B cell (primary cell): ENCODE results near the gene ADRM1. TPM values are rescaled to one million over a fixed set of nuclear protein-coding genes. Genes with fewer than 3 reads are reported as not detected.

Experiments used
- ATAC-seq: fragments of 200-7000 bp; cut with Tn5 transposase; one replicate; pipeline ENCODE4 v1.10.0; 2021; ENCODE audit warnings: low read depth, mild to moderate bottlenecking, moderate number of reproducible peaks, moderate library complexity
- CTCF ChIA-PET: fragments of 350-600 bp; sonication (Branson Sonifier 250); formaldehyde crosslinking; loops from one replicate; lab custom pipeline; 2021; ENCODE audit warnings: antibody characterized with exemption, inconsistent platforms; lab: Charles Lee
- POLR2A ChIA-PET: fragments of 350-600 bp; sonication (Branson Sonifier 250); formaldehyde crosslinking; loops from one replicate; lab custom pipeline; 2021; ENCODE audit warnings: antibody characterized with exemption; lab: Charles Lee
- DNase-seq: peaks from one replicate; pipeline ENCODE4 v3.0.0; 2013
- H2AFZ ChIP-seq: 2 replicates; pipeline ENCODE4 v1.6.1; 2012; ENCODE audit warnings: mild to moderate bottlenecking, low read depth, low read length; ENCODE audit not compliant: insufficient read depth, poor library complexity, severe bottlenecking
- H3K27ac ChIP-seq, 2 donors: 1 replicate in 1 of 2; 2 replicates in 1 of 2; pipeline ENCODE4 v1.5.1; 2012 to 2013; ENCODE audit warnings: low read length in 2 of 2, mild to moderate bottlenecking in 2 of 2, moderate library complexity in 1 of 2
- H3K27me3 ChIP-seq, 4 experiments: fragments of 200-600 bp in 1 of 4; sonication (generic) in 1 of 4; replicated peaks in 1 of 4; 1 replicate in 2 of 4; 2 replicates in 2 of 4; pipeline versions ENCODE4 v1.6.1 to v1.7.0; 2013 to 2016; ENCODE audit warnings: low read length in 3 of 4, mild to moderate bottlenecking in 2 of 4, mixed read lengths in 1 of 4, moderate library complexity in 1 of 4; ENCODE audit not compliant: insufficient read depth in 4 of 4, control insufficient read depth in 3 of 4; ENCODE audit errors: control extremely low read depth in 1 of 4
- H3K36me3 ChIP-seq, 2 experiments: replicated peaks in 1 of 2; 1 replicate in 1 of 2; 2 replicates in 1 of 2; pipeline versions ENCODE4 v1.6.1 to v1.7.1; 2013; ENCODE audit warnings: low read length in 1 of 2; ENCODE audit not compliant: insufficient read depth in 2 of 2, control insufficient read depth in 1 of 2; ENCODE audit errors: control extremely low read depth in 1 of 2, extremely low read depth in 1 of 2
- H3K4me1 ChIP-seq, 2 donors: fragments of 200-600 bp in 1 of 2; sonication (generic) in 1 of 2; 1 replicate in 1 of 2; 2 replicates in 1 of 2; pipeline versions ENCODE4 v1.5.1 to v1.6.1; 2013 to 2017; ENCODE audit warnings: low read length in 2 of 2; ENCODE audit not compliant: control insufficient read depth in 2 of 2, insufficient read depth in 2 of 2
- H3K4me2 ChIP-seq: replicated peaks from 2 replicates; pipeline ENCODE3; 2012; ENCODE audit warnings: mild to moderate bottlenecking, low read depth, low read length; ENCODE audit not compliant: poor library complexity, severe bottlenecking
- H3K4me3 ChIP-seq, 5 experiments: fragments of 200-600 bp in 1 of 5; sonication (generic) in 1 of 5; 1 replicate in 3 of 5; 2 replicates in 2 of 5; pipeline versions ENCODE4 v1.5.1 to v1.7.0; 2011 to 2016; ENCODE audit warnings: low read length in 4 of 5, mild to moderate bottlenecking in 4 of 5, low read depth in 2 of 5, control low read depth in 1 of 5, moderate library complexity in 1 of 5; ENCODE audit not compliant: insufficient read depth in 1 of 5; ENCODE audit errors: control extremely low read depth in 1 of 5, extremely low read depth in 1 of 5
- H3K79me2 ChIP-seq: fragments of 200-600 bp; sonication (generic); one replicate; pipeline ENCODE4 v1.6.0; 2016; ENCODE audit warnings: low read length; ENCODE audit not compliant: control insufficient read depth, insufficient read depth
- H3K9ac ChIP-seq: fragments of 200-600 bp; sonication (generic); 2 replicates; pipeline ENCODE4 v1.6.1; 2017; ENCODE audit warnings: mild to moderate bottlenecking, low read length, moderate library complexity
- H3K9me3 ChIP-seq, 3 donors: one replicate each; pipeline versions ENCODE4 v1.6.1 to v1.7.1; 2013; ENCODE audit warnings: low read length in 2 of 3; ENCODE audit not compliant: control insufficient read depth in 2 of 3, insufficient read depth in 1 of 3; ENCODE audit errors: control extremely low read depth in 1 of 3
- H4K20me1 ChIP-seq: 2 replicates; pipeline ENCODE4 v1.6.0; 2012; ENCODE audit warnings: mild to moderate bottlenecking, low read length; ENCODE audit not compliant: insufficient read depth, control insufficient read depth, poor library complexity, severe bottlenecking
- H3K27ac Mint-ChIP-seq: one replicate; pipeline ENCODE4 v1.8.0; 2021; ENCODE audit warnings: mixed read lengths
- H3K27me3 Mint-ChIP-seq: one replicate; pipeline ENCODE4 v1.8.0; 2021; ENCODE audit warnings: mixed read lengths
- H3K4me1 Mint-ChIP-seq: one replicate; pipeline ENCODE4 v1.8.0; 2021; ENCODE audit warnings: mixed read lengths
- H3K4me3 Mint-ChIP-seq: one replicate; pipeline ENCODE4 v1.8.0; 2021; ENCODE audit warnings: mixed read lengths
- H3K9me3 Mint-ChIP-seq: one replicate; pipeline ENCODE4 v1.8.0; 2022; ENCODE audit warnings: mixed read lengths; ENCODE audit not compliant: insufficient read depth
- CTCF ChIP-seq: fragments of 200-600 bp; IDR thresholded peaks from one replicate; pipeline ENCODE4 v1.8.0; 2022; ENCODE audit warnings: antibody characterized with exemption, mild to moderate bottlenecking
- EZH2 ChIP-seq: IDR thresholded peaks from 2 replicates; pipeline ENCODE4 v1.6.1; 2012; ENCODE audit warnings: borderline replicate concordance, low read depth, mild to moderate bottlenecking, moderate library complexity, low read length; ENCODE audit not compliant: insufficient read depth, poor library complexity, severe bottlenecking
- WGBS: methylation state at CpG from one replicate; pipeline ENCODE4 v1.1.5; 2013; ENCODE audit warnings: missing lambda C conversion rate; ENCODE audit not compliant: insufficient coverage; 5-methylcytosine and 5-hydroxymethylcytosine counted together
- intact Hi-C: fragments of 100-400 bp; cut with micrococcal nuclease; formaldehyde crosslinking; loops from one replicate; pipeline ENCODE4 v1.10.0; 2022
- polyA plus RNA-seq: library from polyadenylated mRNA; depleted of rRNA; stranded (reverse); fragments of >200 nt; gene quantifications from 2 replicates; pipeline ENCODE4 v1.2.3, GENCODE V29; 2012
- total RNA-seq, 2 donors: library from RNA; stranded (reverse); fragments of 120-200 nt in 1 of 2; gene quantifications; 1 replicate in 1 of 2; 2 replicates in 1 of 2; pipeline versions ENCODE4 v1.2.3 to v1.2.4, GENCODE V29; 2013 to 2022

The ADRM1 gene
- total and polyA plus RNA-seq, 2 donors (not counting 1 experiment from before 2014, with no cell fraction given), result 73.9 to 87.2 TPM

- Mint-ChIP-seq H3K4me3 (peak overlapping the region; percentile 14), H3K9me3 (no peaks in the 10 kb centered on the region), H3K4me1 (peaks cover 21% of the 10 kb centered on the region), H3K27me3 (no peaks in the 10 kb centered on the region), H3K27ac (peak overlapping the region; percentile 46)
- CTCF ChIA-PET, result no interaction called here
- Histone ChIP-seq H3K9me3 (no peaks in the 10 kb centered on the region), H3K27me3 (no peaks in the 10 kb centered on the region), H3K27ac (no peak overlapping the region), H3K36me3 (peaks cover 2 to 57% of the 10 kb centered on the region in 2 experiments), H4K20me1 (peaks cover 26% of the 10 kb centered on the region), H3K4me3 (no peak overlapping the region), H3K9ac (no peak overlapping the region), H3K79me2 (peaks cover 9% of the 10 kb centered on the region), H3K4me2 (peak overlapping the region; percentile 38), H2AFZ (no peak overlapping the region), H3K4me1 (peaks cover 15 to 21% of the 10 kb centered on the region in 2 donors)
- no peak for TF ChIP-seq CTCF
- no peak for TF ChIP-seq EZH2
- 26% methylated on average over 7 of the region's 10 CpGs for WGBS
- intact Hi-C loops, result no loop called here
- peak; percentile 49 for ATAC-seq
- DNase-seq, result peak; percentile 53
- POLR2A ChIA-PET, result interaction anchor here (0.6 kb wide), 1 partner anchor 15 kb away, joined by 4 read pairs; no protein-coding TSS in a partner anchor
These were observed 27.6 kb upstream of the ADRM1 start for GRCh38 chr20:62275219-62275618.

DNA sequence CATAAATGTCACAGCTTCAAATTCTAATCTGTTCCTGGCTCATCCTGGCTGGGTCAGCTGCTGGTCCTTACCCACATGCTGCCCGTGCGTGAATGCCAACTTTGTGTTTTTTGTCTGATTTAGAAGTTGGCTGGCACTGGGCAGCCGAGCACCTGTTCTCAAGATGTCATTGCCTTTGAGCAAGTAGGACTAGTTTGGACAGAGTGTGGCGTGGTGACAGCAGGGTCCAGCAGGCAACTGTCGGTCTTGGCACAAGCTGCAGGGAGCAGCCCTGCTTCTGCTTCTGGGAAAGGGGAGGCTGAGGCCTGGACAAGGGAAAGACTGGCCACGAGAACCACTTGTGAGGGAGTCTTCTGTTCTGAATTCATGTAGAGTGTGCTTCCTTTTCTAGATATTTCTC, 26.4 kb upstream of the ADRM1 start:
- Histone ChIP-seq H3K9me3 (no peaks in the 10 kb centered on the region), H3K4me1 (peaks cover 15 to 21% of the 10 kb centered on the region in 2 donors), H3K27ac (no peak overlapping the region), H3K27me3 (no peaks in the 10 kb centered on the region), H3K4me3 (no peak overlapping the region), H3K9ac (no peak overlapping the region), H3K79me2 (peaks cover 9% of the 10 kb centered on the region), H4K20me1 (peaks cover 16% of the 10 kb centered on the region), H3K36me3 (peaks cover 2 to 63% of the 10 kb centered on the region in 2 experiments), H2AFZ (no peak overlapping the region), H3K4me2 (no peak overlapping the region)
- Mint-ChIP-seq H3K27me3 (no peaks in the 10 kb centered on the region), H3K4me3 (no peak overlapping the region), H3K4me1 (peaks cover 21% of the 10 kb centered on the region), H3K27ac (no peak overlapping the region), H3K9me3 (no peaks in the 10 kb centered on the region)
- CTCF ChIA-PET, result no interaction called here
- intact Hi-C loops, result no loop called here
- 89% methylated on average over 6 of the region's 6 CpGs for WGBS
- DNase-seq (no peak), ATAC-seq (no peak)
- TF ChIP-seq CTCF (no peak), EZH2 (no peak)
- POLR2A ChIA-PET, result no interaction called here
